ENCODE data around the gene BCORL1. TPM values are rescaled to one million over a fixed set of nuclear protein-coding genes. Genes with fewer than 3 reads are reported as not detected.

The BCORL1 gene
- total RNA-seq, 2 experiments from 2014 or later = 1.7 to 5.4 TPM

- POLR2A ChIA-PET = no interaction called here
- Histone ChIP-seq H3K4me2 (ENCODE audit: low read length) (no peak overlapping the region), H2AFZ (ENCODE audit: low read length) (no peak overlapping the region)
Measured at GRCh38 chrX:129956145-129956544, 26.3 kb upstream of the BCORL1 start.

GRCh38 chrX:129956765-129957164, 25.7 kb upstream of the BCORL1 start:
- ChIA-PET POLR2A (interaction anchor here (0.5 to 1.6 kb wide), 3 partner anchors 32 to 111 kb away, joined by 3 to 4 read pairs (median 3); no protein-coding TSS in a partner anchor), CTCF (ENCODE audit: unreplicated experiment) (interaction anchor here (1.1 kb wide), 1 partner anchor 343 kb away, joined by 3 read pairs; no protein-coding TSS in a partner anchor)
- intact Hi-C loops (cut with micrococcal nuclease; ENCODE audit: unreplicated experiment) = no loop called here
- no peak for TF ChIP-seq CTCF (conservative IDR thresholded peaks at IDR 0.05; ENCODE audit: low read length)
- no peak for TF ChIP-seq EZH2phosphoT487 (IDR thresholded peaks at IDR 0.05; ENCODE audit: borderline replicate concordance, low read depth, low read length)
- no peaks in the 10 kb centered on the region for H3K36me3 ChIP-seq (ENCODE audit: insufficient read depth, low read length)
- H3K4me2 ChIP-seq (ENCODE audit: low read length) = peak overlapping the region; percentile 86; the same call in 1 of the 2 replicates
- no TSS peak for BruUV-seq (replicated peaks)
- peak overlapping the region; percentile 73 for H3K4me3 ChIP-seq (ENCODE audit: low read depth, low read length, poor library complexity, severe bottlenecking)
- H4K20me1 ChIP-seq (ENCODE audit: insufficient read depth, low read length) = no peaks in the 10 kb centered on the region
- no peaks in the 10 kb centered on the region for H3K79me2 ChIP-seq (ENCODE audit: insufficient read depth, low read depth, low read length)
- no peak overlapping the region for H2AFZ ChIP-seq (ENCODE audit: low read length)
- no peaks in the 10 kb centered on the region for H3K9me3 ChIP-seq (ENCODE audit: low read length)
- H3K9me2 ChIP-seq (ENCODE audit: insufficient read depth, low read length) = no peaks in the 10 kb centered on the region
- no peak for DNase-seq (ENCODE audit: low spot score)
- peaks cover 74% of the 10 kb centered on the region for H3K4me1 ChIP-seq (ENCODE audit: insufficient read depth, low read length, poor library complexity, severe bottlenecking)
- no peak overlapping the region for H3K27ac ChIP-seq (ENCODE audit: low read depth, low read length, poor library complexity, severe bottlenecking)

More at GRCh38 chrX:129956145-129956544, 26.3 kb upstream of the BCORL1 start:
- no peak overlapping the region for H3K27ac ChIP-seq (ENCODE audit: low read depth, low read length, poor library complexity, severe bottlenecking)
- peaks cover 70% of the 10 kb centered on the region for H3K4me1 ChIP-seq (ENCODE audit: insufficient read depth, low read length, poor library complexity, severe bottlenecking)
- H4K20me1 ChIP-seq (ENCODE audit: insufficient read depth, low read length) = no peaks in the 10 kb centered on the region
- intact Hi-C loops (cut with micrococcal nuclease; ENCODE audit: unreplicated experiment) = no loop called here
- H3K9me3 ChIP-seq (ENCODE audit: low read length) = no peaks in the 10 kb centered on the region
- H3K4me3 ChIP-seq (ENCODE audit: low read depth, low read length, poor library complexity, severe bottlenecking) = no peak overlapping the region
- H3K9me2 ChIP-seq (ENCODE audit: insufficient read depth, low read length) = no peaks in the 10 kb centered on the region
- CTCF ChIA-PET (ENCODE audit: unreplicated experiment) = no interaction called here
- no peak for DNase-seq (ENCODE audit: low spot score)
- no peaks in the 10 kb centered on the region for H3K79me2 ChIP-seq (ENCODE audit: insufficient read depth, low read depth, low read length)
- H3K36me3 ChIP-seq (ENCODE audit: insufficient read depth, low read length) = no peaks in the 10 kb centered on the region
- no TSS peak for BruUV-seq (replicated peaks)
- TF ChIP-seq EZH2phosphoT487 (IDR thresholded peaks at IDR 0.05; ENCODE audit: borderline replicate concordance, low read depth, low read length) = no peak
- TF ChIP-seq CTCF (conservative IDR thresholded peaks at IDR 0.05; ENCODE audit: low read length) = no peak

- no peaks in the 10 kb centered on the region for H3K79me2 ChIP-seq (ENCODE audit: insufficient read depth, low read depth, low read length)
- no peaks in the 10 kb centered on the region for H3K9me2 ChIP-seq (ENCODE audit: insufficient read depth, low read length)
- DNase-seq (ENCODE audit: low spot score) = peak; percentile 77
- TF ChIP-seq CTCF (conservative IDR thresholded peaks at IDR 0.05; ENCODE audit: low read length) (no peak), EZH2phosphoT487 (IDR thresholded peaks at IDR 0.05; ENCODE audit: borderline replicate concordance, low read depth, low read length) (no peak)
- intact Hi-C loops (cut with micrococcal nuclease; ENCODE audit: unreplicated experiment) = no loop called here
- no peaks in the 10 kb centered on the region for H3K9me3 ChIP-seq (ENCODE audit: low read length)
- ChIA-PET POLR2A (interaction anchor here (0.5 to 1.6 kb wide), 3 partner anchors 31 to 111 kb away, joined by 3 to 4 read pairs (median 3); no protein-coding TSS in a partner anchor), CTCF (ENCODE audit: unreplicated experiment) (interaction anchor here (0.5 to 1.1 kb wide), 2 partner anchors 103 to 343 kb away, joined by 3 read pairs; no protein-coding TSS in a partner anchor)
- peak overlapping the region; percentile 87 for H2AFZ ChIP-seq (ENCODE audit: low read length)
- peaks cover 71% of the 10 kb centered on the region for H3K4me1 ChIP-seq (ENCODE audit: insufficient read depth, low read length, poor library complexity, severe bottlenecking)
- no TSS peak for BruUV-seq (replicated peaks)
- no peaks in the 10 kb centered on the region for H4K20me1 ChIP-seq (ENCODE audit: insufficient read depth, low read length)
- H3K27ac ChIP-seq (ENCODE audit: low read depth, low read length, poor library complexity, severe bottlenecking) = peak overlapping the region; percentile 53
- H3K4me3 ChIP-seq (ENCODE audit: low read depth, low read length, poor library complexity, severe bottlenecking) = peak overlapping the region; percentile 73
- no peaks in the 10 kb centered on the region for H3K36me3 ChIP-seq (ENCODE audit: insufficient read depth, low read length)
- H3K4me2 ChIP-seq (ENCODE audit: low read length) = peak overlapping the region; percentile 86
Measured at GRCh38 chrX:129957241-129958082, 25.0 kb upstream of the BCORL1 start.

Measured in OCI-LY7 (cell line).